ENCODE data around the gene ACTL6A. TPM values are rescaled to one million over a fixed set of nuclear protein-coding genes. Genes with fewer than 3 reads are reported as not detected.
"Not testable (repeated sequence)": the region's sequence is repeated elsewhere in the genome, so short reads cannot be mapped to it uniquely, and the experiment has no call there.

The ACTL6A gene
- 10 to 100 TPM; 27.0 to 28.9 TPM for total RNA-seq
- long read RNA-seq, donor 1, transcript ACTL6A-202 (14 exons, 1,901 nt), result major isoform, 8 of 11 reads
- long read RNA-seq, donor 1, partial matches to known transcripts, result 0 of 11 reads
- long read RNA-seq, donor 1, other reads (novel, unspliced or antisense), result 1 of 11 reads
- long read RNA-seq, donor 2, transcript ACTL6A-202 (14 exons, 1,901 nt), result major isoform, 68 of 107 reads
- long read RNA-seq, donor 2, transcript ACTL6A-203 (14 exons, 1,750 nt), result minor isoform, 29 of 107 reads
- long read RNA-seq, donor 2, partial matches to known transcripts, result 7 of 107 reads
- long read RNA-seq, donor 2, other reads (novel, unspliced or antisense), result 2 of 107 reads

DNA sequence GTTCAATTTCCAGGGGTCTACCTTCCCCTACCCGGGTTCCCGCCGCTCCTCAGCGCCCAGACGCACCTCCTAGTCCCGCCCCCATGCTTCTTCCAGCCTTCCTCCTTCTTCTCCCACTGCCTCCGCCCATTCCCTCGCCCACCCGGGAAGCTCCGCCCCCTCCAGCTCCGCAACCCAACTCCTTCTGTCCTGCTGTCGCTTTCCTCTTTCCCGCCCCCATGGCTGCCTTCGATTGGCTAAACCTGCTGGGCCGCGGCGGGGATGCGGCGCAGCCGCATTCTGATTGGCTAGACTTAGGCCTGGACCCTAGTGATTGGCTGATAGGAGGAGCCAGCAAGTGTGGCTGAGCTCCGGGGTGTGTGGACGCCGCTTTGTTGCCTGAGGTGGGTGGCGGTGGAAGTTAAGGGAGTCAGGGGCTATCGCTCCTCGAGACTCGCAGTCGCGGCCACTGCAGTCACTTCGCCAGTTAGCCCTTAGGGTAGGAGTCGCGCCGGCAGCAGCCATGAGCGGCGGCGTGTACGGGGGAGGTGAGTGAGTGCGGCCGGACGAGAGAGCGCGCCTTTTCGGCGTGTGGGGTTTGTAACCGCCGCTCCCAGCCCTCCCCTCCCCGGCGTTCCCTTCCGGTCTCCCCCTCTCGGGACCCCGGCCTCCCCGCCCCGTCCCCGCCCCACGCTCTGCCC, at the start of gene ACTL6A:
ACTL6A (plus strand) TSS at position 336 of the 680 bp plus-strand sequence; CDS start at position 503, 167 bp downstream.
- DNase-seq (ENCODE audit: low spot score), result peak; percentile 100
- intact Hi-C loops (cut with DNase I), result loop anchor here (10.0 kb wide), 2 partner anchors 108 to 238 kb away; partner anchors contain the start of genes GNB4 (in 1 of the 2) and ZNF639 (in 1 of the 2)

DNA sequence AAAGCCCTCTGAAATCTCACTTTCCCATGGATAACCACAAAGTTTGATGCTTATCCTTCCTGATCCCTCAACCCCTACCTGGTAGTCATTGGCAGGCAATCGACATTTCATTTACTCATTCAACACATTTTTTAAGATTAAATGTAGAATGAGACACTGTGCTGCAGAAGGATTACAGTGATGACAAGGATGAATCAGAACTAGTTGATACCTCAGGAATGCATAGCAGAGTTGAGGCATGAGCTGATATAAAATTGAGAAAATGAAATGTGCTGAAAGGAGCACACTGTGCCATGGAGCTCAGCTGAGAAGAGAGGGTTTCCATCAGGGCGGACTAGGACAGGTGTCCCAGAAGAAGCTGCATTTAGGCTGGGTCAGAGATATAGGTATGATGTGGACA, 48.9 kb upstream of the ACTL6A start:
- intact Hi-C loops (cut with DNase I), result no loop called here
- DNase-seq (ENCODE audit: low spot score), result no peak

DNA sequence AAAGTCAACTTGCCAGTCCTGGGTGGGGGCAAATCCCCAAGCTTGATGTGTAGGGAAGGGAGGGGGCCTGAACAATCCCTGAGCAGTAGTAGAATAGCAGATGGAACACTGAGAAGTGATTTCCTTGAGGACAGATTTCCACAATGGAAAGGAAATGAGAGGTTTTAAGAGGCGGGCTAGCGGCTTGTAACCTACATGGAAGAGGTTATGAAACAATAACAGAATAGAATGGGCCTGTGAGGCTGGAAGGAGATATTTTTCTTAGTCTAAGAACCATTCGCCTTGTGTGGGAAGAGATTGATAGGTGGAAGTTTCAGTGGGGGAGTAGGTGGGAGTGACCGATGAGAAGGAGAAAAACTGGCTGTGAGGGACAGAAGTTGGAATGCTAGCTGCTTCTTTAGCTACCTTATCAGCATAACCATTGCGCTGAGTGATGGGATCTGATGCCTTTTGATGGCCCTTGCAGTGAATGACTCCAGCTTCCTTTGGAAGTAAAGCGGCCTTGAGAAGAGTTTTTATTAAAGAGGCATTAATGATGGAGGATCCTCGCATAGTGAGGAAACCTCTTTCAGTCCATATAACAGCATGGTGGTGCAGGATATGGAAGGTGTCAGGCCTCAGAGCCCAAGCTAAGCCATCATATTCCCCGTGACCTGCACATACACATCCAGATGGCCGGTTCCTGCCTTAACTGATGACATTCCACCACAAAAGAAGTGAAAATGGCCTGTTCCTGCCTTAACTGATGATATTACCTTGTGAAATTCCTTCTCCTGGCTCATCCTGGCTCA, 46.1 kb upstream of the ACTL6A start:
- DNase-seq (ENCODE audit: low spot score), result not testable (repeated sequence)

DNA sequence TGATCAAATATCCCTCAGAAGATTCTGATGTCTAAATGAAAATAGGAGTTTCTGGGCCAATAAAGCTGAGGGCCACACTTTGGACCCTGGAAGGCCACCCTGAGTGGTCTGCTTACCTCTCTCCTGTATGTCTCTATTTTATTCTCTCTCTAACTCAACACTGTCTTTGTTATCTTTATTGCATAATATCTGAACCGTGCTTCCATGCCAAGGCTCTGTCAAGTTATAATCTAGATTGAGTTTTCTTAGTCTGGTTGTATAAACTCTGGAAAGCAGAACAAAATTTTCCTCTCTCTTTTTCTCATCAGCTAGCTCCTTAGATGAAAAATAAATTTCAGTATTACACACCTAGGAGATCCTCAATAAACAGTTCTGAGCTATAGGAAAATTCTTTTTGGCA, 36.2 kb upstream of the ACTL6A start:
- no peak for DNase-seq (ENCODE audit: low spot score)
- intact Hi-C loops (cut with DNase I), result no loop called here

More for the DNA sequence above, 46.1 kb upstream of the ACTL6A start:
- intact Hi-C loops (cut with DNase I), result not testable (repeated sequence)

DNA sequence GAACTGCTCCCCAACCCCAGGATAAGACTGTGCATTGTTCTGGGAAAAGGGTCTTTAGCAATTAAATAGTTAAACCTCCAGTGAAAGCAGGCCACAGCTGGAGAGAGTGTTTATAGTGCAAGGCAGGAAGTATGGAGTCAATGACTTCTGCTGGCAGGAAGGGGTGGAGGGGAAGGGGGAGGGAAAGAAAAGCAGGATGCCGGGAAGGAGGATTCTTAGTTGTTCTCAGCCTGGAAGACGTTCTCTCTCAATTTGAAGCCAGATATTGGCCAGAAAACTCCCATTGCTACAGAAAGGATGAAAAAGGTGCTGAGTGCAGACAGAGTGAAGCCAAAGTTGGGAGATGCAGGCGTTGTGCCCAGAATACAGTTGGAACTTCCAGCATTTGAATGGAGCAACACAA, 35.7 kb upstream of the ACTL6A start:
- DNase-seq (ENCODE audit: low spot score), result peak; percentile 87

DNA sequence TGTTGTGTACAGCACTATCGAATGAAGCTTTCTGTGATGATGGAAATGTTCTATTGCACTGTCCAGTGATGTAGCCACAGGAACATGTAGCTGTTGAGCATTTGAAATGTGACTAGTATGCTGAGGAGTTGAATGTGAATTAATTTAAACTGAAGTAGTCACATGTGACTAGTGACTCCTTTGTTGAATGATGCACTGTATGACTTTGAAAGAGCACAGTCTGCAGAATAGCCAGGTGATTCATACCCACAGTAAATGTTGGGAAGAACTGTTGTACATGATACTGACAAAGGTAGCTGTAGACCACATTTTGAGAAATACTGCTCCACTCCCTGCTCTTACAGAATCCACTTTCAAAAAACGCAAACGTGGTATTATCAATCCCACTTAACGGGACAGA, 34.0 kb upstream of the ACTL6A start:
- DNase-seq (ENCODE audit: low spot score), result no peak
- intact Hi-C loops (cut with DNase I), result no loop called here

More for the DNA sequence above, 35.7 kb upstream of the ACTL6A start:
- intact Hi-C loops (cut with DNase I), result no loop called here

DNA sequence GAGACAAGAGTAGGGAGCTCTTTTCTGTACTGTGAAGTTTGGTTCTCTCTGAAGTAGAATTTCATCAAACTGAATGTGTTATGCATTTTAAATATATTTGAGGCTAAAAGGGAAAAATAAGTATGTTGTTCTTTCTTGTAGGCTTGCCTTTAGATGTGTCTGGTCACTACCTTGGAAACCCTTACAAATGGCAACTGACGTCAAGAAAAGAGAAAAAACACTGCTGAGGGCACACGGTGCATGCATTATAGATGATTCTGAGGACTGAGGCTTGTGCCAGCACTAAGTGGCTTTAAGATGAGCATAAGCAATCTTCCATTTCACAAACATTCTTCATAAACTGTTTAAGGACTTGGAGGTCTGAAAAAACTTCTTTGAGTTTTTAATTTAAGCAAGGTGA, 31.1 kb upstream of the ACTL6A start:
- intact Hi-C loops (cut with DNase I), result no loop called here
- no peak for DNase-seq (ENCODE audit: low spot score)

DNA sequence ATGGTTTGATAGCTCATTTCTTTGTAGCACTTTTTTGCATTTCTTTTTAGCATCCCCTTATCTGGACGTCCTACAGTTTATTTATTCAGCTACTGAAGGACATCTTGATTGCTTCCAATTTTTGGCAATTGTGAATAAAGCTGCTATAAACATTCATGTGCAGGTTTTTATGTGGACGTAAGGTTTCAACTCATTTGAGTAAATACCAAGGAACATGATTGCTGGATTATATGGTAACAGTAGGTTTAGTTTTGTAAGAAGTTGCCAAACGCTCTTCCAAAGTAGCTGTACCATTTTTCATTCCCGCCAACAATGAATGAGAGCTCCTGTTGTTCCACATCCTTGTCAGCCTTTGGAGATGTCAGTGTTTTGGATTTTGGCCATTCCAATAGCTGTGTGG, 29.5 kb upstream of the ACTL6A start:
- intact Hi-C loops (cut with DNase I), result no loop called here

DNA sequence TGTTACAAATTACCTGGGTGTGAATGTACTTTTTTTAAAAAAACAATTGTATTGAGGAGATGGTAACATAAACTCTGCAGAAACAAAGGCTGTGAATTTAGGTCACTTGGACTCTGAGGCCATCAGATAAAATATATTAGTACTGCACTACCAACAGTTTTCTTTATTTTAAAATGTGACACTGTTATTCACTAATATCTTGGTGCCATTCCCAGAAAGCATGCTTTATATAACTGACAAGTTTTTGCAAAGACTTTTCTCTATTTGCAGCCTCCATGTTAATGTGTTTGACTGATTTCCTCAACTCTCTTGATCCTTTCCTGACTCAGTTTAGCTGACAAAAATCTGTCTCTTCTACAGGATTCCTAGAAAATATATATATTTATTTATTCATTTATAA, 26.5 kb upstream of the ACTL6A start:
- no peak for DNase-seq (ENCODE audit: low spot score)
- intact Hi-C loops (cut with DNase I), result no loop called here

More for the DNA sequence above, 29.5 kb upstream of the ACTL6A start:
- no peak for DNase-seq (ENCODE audit: low spot score)

DNA sequence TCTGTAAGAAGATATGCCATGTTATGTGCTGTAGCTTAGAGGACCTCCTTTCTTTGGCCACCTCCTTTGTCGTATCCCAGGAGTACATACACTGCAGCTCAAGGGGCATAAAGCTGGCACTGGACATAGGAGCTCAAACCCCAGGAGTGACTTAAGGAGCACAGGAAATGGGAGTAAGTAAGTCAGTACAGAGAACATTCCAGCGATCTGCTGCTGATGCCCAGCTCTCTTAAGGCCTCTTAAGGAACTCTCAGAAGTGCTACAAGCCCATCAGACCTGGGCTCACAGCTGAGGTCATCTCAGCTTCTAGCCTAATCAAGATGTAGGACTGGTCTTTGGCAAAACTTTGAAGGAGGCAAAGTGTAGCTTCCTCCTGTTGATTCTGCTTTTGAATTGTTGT, 21.6 kb upstream of the ACTL6A start:
- intact Hi-C loops (cut with DNase I), result no loop called here
- no peak for DNase-seq (ENCODE audit: low spot score)

DNA sequence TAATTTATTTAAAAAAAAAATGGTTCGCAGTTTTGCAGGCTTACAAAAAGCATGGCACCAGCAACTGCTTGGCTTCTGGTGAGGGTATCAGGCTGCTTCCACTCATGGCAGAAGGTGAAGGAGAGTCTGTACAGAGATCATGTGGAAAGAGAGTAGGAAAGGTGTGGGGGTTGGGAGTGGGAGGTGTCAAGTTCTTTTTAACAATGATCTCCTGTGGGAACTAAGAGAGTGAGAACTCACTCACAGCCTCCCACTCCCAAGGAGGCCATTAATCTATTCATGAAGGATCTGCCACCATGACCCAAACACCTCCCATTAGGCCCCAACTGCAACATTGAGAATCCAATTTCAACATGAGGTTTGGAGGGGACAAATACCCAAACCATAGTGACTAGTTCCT, 21.1 kb upstream of the ACTL6A start:
- intact Hi-C loops (cut with DNase I), result no loop called here
- DNase-seq (ENCODE audit: low spot score), result no peak

DNA sequence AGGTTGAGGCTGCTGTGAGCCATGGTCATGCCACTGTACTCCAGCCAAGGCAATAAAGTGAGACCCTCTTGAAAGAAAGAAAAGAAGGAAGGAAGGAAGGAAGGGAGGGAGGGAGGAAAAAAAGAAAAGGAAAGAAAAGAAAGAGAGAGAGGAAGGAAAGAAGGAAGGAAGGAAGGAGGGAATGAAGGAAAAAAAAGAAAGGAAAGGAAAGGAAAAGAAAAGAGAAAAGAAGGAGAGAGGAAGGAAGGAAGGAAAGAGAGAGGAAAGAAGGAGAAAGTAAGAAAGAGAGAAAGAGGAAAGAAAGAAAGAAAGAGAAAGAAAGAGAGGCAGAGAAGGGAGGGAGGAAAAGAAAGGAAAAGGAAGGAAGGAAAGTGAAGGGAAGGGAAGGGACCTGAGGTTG, 20.4 kb upstream of the ACTL6A start:
- DNase-seq (ENCODE audit: low spot score), result no peak
- intact Hi-C loops (cut with DNase I), result no loop called here

DNA sequence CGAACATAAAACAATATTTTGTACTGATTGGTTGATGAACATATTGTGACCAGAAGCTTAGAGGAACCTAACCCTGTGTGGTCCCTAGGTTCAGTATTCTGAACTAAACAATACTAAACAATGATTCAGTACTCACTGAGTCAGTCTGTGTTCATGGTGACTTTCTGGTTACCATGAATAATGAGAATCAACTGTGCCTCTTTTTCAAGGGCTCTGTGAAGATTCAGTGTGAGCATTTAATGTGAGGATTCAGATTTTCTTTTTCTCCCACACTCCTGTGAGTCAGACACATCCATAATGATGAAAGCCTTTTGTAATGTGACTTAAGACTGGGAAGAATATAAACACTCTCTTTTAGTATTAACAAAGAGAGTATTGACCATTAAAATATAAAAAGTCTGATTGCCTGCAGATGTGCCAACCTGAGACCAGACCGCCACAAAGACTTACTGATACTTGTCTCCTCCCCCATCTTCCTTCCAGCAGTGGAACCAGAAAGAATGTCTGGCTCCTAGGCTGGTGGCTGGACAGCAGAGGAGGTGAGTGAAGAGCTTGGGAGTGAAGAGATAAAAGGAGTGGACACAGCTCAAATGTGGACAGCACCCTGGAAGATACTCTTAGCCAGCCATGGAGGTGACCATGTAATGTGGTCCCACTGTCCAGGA, 17.6 kb upstream of the ACTL6A start:
- no peak for DNase-seq (ENCODE audit: low spot score)
- intact Hi-C loops (cut with DNase I), result no loop called here

DNA sequence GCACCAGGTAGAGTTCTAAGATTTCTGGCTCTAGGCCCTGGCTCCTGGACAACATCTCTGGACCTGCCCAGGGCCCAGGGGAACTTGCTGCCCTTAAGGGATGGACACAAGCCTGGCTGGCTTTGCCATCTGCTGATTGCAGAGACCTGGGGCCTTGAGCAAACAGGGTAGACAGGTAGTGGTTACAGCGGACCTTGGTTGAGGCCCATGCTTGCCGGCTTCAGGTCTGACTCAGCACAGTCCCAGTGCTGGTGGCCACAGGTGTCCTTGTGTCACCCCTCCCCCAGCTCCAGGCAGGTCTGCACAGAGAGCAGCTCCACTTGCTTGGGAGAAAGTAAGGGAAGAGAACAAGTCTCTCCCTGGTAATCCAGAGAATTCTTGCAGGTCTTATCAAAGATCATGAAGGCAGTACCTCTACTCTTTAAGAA, 15.9 kb upstream of the ACTL6A start:
- DNase-seq (ENCODE audit: low spot score), result no peak
- intact Hi-C loops (cut with DNase I), result no loop called here

DNA sequence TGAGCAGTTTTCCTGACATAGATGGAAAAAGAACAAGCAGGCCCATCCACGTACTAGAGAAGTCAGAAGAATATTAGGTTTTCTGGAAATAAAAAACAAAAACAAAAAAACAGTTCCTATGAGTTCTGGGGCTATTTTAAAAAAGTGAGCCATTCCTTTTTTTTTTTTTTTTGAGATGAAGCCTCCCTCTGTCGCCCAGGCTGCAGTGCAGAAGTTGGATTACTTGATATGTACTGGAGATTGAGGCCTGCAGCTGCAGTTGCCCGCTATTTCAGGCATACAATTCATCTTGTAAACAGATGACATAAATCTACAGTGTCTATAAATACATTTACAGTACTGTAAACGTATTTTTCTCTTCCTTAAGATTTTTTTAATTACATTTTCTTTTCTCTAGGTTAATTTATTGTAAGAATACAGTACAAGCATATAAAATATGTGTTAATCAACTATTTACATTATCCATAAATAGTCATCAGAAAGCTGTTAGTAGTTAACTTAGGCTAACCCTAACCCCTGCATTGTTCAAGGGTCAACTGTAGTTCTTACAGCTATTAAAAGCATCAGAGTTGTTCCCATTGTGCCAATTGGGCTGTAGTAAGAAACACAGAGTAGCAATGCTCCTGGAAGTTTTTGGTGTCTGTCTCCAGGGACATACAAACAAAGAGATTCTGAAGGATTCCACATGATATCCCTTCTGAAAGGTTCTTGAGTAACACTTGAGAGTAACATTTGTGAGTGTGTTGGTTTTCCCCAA, 11.2 kb upstream of the ACTL6A start:
- no peak for DNase-seq (ENCODE audit: low spot score)
- intact Hi-C loops (cut with DNase I), result loop anchor here (10.0 kb wide), 1 partner anchor 127 kb away; no protein-coding TSS in a partner anchor

DNA sequence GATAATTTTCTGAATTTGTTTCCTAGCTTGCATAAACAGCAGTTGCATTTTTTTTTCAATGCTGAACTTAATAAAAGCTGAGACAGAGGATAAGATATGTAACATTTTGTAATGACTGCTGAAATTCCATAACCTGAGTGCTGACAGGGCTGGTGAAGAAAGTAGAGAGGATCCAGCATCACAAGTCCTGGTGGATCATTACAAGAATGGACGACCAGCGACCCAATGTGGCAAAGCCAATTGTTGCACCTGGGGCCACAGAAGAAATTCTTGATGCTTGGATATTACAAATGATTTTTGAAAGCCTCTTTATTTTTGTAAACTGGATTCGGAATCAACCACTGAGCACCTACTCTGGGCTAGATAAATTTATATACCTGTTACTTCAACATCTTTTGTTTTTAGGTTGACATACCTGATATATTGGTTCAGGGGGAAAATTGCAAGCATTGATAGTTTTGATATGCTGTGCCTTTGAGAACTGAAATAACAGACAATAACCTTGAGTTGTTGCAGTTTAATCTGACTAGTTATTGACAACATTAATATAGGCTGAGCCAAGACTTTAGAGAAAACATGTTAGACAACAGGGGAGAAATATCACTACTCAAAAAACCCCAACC, 3.9 kb upstream of the ACTL6A start:
- no peak for DNase-seq (ENCODE audit: low spot score)
- intact Hi-C loops (cut with DNase I), result loop anchor here (10.0 kb wide), 1 partner anchor 134 kb away; no protein-coding TSS in a partner anchor

DNA sequence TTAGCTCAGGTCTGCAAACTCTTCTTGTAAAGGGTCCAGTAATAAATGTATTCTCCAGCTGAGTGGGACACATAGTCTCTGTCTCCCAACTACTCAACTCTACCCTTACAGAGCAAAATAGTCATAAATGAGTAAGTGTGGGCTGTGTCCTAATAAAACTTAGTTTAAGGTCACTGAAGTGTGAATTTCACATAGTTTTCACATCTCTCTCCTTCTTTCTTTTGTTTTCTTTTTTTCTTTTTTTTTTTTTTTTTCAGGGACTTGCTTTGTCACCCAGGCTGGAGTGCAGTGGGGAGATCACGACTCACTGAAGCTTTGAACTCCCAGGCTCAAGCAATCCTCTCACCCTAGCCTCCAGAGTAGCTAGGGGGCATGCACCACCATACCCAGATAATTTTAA, 1.9 kb upstream of the ACTL6A start:
- no peak for DNase-seq (ENCODE audit: low spot score)
- intact Hi-C loops (cut with DNase I), result loop anchor here (10.0 kb wide), 2 partner anchors 106 to 236 kb away; partner anchors contain the start of genes GNB4 (in 1 of the 2) and ZNF639 (in 1 of the 2)

DNA sequence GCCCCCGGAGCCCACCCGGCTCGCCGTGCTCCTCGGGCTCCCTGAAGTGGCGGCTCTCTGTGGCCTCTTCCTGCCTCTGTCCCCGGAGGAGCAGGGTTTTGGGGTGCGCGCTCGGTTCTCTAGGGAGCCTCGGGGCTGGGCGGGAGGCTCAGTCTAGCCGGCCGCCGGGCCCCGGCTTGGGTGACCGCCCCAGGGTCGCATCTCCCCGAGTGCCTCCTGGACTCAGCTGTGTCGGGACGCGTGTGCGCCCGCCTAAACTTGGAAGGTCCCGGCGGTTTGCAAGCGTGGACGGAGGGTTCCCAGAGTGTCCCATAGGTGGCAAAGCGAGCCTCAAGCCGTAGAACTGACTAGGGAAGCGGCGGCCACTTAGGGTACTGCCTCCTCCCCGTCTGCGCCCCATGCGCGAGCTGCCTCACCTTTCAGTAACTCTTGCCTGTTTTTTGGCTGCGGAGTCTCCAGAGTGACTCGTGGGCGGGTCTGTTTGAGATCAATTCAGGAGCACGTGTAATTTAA, 601 bp downstream of the ACTL6A start:
- DNase-seq (ENCODE audit: low spot score), result peak; percentile 90
- intact Hi-C loops (cut with DNase I), result loop anchor here (10.0 kb wide), 2 partner anchors 109 to 239 kb away; partner anchors contain the start of genes GNB4 (in 1 of the 2) and ZNF639 (in 1 of the 2)
